Daoy (cell line): ENCODE data around the gene ICAM3. TPM values are rescaled to one million over a fixed set of nuclear protein-coding genes. Genes with fewer than 3 reads are reported as not detected.
"Not testable (repeated sequence)": the region's sequence is repeated elsewhere in the genome, so short reads cannot be mapped to it uniquely, and the experiment has no call there.

Experiments used
- DNase-seq: peaks from one replicate; pipeline ENCODE4 v3.0.0-alpha.2; 2015; ENCODE audit warnings: low read depth
- total RNA-seq: library from RNA; depleted of rRNA; stranded (reverse); fragments of >200 nt; shearing (Covaris generic); gene quantifications from 2 replicates; pipeline ENCODE4 v1.2.3, GENCODE V29; 2014; rRNA removed

ICAM3 gene, protein sequence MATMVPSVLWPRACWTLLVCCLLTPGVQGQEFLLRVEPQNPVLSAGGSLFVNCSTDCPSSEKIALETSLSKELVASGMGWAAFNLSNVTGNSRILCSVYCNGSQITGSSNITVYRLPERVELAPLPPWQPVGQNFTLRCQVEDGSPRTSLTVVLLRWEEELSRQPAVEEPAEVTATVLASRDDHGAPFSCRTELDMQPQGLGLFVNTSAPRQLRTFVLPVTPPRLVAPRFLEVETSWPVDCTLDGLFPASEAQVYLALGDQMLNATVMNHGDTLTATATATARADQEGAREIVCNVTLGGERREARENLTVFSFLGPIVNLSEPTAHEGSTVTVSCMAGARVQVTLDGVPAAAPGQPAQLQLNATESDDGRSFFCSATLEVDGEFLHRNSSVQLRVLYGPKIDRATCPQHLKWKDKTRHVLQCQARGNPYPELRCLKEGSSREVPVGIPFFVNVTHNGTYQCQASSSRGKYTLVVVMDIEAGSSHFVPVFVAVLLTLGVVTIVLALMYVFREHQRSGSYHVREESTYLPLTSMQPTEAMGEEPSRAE
- 1.4 and 5.4 TPM in 2 replicates for total RNA-seq

DNA sequence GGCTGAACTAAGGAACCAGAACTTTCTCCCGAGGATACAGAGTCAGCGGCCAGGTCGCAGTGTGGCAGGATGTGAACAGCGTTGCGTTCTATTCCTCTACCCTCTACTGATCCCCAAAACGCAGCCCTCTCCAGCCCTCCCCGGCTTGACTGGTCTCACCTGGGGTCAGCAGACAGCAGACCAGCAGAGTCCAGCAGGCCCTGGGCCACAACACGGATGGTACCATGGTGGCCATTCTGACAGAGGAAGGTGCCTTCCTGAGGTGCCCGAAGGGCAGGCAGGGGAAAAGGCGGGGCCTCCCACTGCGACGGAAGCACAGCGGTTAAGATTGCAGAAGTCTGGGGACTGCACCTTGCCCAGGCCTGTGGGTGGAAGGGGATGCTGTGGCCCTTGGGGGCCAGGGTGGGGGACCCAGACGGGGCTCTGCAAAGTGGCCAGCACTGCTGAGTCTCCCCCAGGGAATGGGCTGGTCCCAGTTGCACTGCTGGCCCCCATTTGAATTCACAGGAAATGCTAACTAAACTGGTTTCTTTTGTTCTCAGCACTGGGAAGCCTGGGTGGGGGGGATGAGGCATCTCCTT, at the start of gene ICAM3:
Gene ICAM3, minus strand, starts transcription at position 245 of the 581 bp plus-strand sequence. Its CDS starts 10 bp downstream, at position 235.
- DNase-seq, result no peak

DNA sequence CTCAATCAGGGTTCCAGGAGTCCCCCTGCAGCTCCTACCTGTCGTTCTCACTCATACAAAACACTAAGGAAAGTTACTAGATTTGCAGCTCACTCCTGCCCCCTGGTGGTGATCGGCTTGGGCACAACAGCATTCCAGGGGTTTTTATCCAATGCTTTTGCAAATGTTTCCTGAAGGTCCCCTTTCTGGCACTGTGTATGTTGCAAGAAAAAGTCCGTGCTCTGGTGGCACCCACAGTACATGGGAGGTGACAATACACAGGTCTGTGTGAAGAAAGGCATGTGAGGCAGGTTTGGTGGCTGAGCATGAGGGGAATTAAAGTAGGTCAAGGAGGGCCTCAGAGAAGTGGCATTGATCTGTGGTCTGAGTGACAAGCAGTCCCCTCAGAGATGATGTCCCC, 49.5 kb upstream of the ICAM3 start:
- peak; percentile 83 for DNase-seq

DNA sequence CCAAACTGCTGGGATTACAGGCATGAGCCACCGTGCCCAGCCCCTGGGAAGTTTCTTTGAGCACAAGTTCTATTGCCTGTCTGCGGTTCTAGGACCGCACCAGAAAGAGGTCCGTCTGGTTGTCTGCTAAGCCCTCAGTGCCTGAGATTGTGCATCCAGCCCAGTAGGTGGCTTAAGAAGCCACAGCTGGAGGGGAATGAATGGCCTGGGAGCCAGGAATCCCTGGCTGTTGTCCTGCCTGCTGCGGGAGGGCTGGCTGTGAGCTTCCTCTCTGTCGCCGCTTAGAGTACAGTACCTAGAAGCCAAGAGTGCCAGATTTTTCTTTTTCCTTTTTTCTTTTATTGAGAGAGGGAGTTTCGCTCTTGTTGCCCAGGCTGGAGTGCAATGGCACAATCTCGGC, 45.2 kb upstream of the ICAM3 start:
- no peak for DNase-seq

DNA sequence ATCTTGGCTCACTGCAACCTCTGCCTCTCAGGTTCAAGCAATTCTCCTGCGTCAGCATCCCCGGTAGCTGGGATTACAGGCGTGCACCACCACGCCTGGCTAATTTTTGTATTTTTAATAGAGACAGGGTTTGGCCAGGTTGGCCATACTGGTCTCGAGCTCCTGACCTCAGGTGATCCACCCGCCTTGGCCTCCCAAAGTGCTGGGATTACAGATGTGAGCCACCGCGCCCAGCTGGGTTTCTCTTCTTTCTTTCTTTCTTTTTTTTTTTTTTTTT, 43.7 kb upstream of the ICAM3 start:
- not testable (repeated sequence) for DNase-seq

DNA sequence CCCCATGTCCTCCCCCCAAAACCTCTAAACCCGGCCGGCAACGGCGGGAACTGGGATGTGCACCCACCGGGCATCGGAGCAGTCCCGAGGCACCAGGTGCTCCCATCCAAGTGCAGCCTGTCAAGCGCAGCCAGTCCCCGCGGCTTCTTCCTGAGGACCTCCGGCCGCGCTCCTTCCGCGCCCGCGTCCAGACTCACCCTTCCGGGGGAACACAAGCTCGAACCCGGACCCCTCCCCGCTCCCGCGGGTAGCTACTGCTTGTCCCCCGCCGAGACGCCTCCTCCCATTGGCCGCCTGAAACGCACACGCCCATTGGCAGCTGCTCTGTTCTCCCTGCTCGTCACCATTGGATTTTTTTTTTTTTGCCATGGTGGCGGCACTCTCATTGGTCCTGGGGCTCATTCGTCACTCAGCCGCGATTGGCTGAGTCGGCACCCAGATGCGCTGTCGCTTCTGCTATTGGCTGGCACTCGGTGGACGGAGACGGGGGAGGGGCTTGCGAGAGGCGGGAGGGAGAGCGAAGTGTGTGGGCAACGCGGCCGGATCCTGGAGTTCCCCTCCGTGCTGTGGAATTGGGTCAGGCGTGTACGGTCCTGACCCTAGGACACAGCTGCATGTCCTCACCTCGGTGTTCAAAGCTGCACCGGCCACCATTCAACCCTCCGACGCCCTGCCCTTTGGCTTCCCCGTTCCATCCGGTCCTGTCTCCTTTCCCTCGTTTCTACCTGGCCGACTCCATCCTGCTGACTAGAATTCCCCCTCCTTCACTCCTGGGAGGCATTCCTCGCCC, 41.1 kb upstream of the ICAM3 start, which contains the start of gene TYK2:
Gene TYK2, minus strand, starts transcription at position 260 of the 790 bp plus-strand sequence. CDS start 2,166 bp downstream, outside the sequence.
- peak; percentile 100 for DNase-seq

DNA sequence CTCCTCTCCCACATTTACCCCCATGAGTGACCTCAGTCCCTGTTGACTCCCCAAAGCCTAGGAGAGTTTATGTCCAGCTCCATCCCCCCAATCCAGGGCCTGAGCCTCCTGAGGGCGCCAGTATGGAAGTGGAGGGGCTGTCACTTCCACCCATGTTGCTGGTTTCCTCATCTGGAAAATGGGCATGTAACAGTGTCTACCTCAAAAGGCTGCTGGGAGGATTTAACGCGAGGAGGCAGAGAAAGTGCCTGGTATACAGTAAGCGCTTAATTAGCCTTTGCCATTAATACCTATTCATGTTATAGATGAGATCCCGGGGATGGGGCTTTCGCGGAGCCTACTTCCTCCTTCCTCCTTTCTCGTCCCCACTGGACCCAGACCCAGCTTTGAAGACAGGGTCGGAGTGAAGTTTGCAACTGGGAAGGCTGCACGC, 40.5 kb upstream of the ICAM3 start:
- DNase-seq, result no peak

DNA sequence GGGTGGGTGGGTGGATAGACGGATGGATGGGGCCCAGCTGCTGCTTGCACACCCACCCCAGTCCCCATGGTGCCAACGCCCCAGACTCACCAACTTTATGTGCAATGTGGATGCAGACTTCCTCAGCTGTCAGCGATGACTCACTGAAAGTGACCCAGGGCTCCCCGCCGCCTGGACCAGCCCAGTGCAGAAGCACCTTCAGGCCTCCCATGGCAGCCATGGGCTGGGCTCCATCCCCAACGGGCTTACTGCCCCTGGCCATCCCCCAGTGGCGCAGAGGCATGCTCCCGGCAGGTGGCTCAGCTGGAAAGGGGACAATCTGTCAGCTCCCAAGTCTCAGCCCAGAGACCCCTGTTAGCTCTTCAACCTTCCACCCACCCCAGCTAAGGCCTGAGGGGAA, 38.7 kb upstream of the ICAM3 start:
- DNase-seq, result no peak

DNA sequence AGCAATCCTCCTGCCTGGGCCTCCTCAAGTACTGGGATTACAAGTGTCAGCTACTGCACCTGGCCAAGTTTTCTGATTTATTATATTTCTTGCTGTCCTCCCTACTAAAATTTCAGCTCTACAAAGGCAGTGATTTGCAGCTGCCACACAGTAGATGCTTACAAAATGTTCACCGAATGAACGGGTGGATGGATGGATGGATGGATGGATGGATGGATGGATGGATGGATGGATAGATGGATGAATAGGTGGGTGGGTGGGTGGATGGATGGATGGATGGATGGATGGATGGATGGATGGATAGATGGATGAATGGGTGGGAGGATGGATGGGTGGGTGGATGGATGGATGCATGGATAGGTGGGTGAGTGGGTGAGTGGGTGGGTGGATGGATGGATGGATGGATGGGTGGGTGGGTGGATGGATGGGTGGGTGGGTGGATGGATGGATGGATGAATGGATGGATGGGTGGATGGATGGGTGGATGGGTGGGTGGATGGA, 37.8 kb upstream of the ICAM3 start:
- DNase-seq, result not testable (repeated sequence)

DNA sequence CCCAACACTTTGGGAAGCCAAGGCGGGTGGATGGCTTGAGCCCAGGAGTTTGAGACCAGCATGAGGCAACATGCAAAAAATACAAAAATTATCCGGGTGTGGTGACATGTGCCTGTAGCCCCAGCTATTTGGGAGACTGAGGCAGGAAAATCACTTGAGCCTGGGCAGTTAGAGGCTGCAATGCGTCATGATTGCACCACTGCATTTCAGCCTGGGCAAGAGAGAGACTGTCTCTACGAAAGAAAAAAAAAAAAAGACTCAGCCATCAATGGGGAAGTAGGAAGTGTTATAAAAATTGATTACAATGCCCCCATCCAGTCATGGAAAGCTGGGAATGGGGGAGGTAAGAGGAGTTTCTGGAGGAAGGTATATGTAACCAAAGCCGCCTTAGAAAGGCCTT, 35.5 kb upstream of the ICAM3 start:
- DNase-seq, result no peak

DNA sequence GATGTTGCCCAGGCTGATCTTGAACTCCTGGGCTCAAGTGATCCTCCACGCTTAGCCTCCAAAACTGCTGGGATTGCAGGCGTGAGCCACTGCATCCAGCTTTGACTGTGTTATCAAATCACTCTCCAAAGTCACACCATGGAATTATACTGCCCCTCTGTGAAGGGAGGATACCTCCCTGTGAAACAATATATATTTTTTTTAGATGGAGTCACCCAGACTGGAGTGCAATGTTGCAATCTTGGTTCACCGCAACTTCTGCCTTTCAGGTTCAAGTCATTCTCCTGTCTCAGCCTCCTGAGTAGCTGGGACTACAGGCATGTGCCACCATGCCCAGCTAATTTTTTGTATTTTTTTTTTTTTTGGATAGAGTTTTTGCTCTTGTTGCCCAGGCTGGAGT, 33.3 kb upstream of the ICAM3 start:
- DNase-seq, result no peak

DNA sequence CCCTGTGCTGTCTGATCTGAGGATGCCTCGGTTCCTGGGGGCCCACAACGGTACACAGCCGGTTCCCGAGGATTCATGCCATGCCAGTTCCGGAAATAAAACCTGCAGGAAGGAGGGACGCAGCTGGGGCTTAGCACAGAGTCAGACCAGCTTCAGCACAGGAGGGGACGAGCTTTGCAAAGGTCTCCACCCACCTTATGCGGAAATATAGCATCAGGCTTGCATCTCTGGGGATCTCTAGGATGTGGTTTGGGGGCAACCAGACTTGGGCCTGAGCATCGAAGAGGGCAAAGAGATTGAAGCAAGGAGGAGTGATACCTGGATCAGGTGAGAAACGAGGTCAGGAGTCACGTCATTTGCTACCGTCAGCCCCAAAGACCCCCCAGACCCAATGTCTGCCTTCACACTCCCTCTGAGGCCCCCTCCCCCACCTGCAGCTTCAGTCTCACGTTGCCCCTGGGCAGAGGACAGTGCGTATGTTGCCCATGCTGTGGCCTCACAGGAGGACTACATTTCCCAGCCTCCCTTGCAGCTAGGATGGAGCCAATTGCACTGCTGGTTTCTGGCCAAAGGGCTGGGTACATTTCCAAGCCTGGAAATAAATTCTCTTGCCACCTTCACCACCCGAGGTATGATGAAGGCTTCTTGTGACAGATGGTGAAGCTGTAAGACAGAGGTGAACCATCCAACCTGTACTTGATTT, 28.8 kb upstream of the ICAM3 start:
- DNase-seq, result no peak

DNA sequence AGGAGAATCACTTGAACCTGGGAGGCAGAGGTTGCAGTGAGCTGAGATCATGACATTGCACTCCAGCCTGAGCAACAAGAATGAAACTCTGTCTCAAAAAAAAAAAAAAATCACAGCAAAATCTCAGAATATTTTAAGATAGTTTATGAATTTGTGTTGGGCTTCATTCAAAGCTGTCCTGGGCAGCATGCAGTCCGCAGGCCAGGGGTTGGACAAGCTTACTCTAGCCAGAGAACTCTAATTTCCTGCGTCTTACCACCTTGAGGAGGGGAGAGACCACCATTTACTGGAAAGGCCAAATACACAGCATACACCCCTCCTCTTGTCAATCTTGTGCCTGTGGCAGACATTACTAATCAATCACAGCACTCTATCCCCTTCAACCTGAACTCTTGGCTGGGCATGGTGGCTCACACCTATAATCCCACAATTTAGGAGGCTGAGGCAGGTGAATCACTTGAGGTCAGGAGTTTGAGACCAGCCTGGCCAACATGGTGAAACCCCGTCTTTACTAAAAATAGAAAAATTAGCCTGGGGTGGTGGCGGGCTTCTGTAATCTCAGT, 27.6 kb upstream of the ICAM3 start:
- not testable (repeated sequence) for DNase-seq

DNA sequence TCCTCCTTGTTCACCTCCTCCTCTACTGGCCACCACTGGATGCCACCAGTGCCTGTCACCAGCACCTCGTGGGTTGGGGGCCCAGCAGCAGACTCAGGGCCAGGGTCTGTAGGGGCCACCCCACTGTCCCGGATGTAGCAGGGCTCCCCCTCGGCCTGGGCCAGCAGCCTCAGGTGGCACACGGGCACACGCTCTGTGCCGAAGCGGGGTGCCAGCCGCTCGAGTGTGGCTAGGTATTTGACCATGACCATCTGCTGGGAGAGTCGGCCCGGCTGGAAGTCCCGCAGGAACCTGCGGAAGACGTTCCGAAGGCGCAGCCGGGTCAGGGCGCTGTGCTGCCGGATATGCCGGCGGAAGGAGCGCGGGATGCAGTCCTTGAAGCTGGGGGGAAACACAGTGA, 26.1 kb upstream of the ICAM3 start:
- DNase-seq, result no peak

DNA sequence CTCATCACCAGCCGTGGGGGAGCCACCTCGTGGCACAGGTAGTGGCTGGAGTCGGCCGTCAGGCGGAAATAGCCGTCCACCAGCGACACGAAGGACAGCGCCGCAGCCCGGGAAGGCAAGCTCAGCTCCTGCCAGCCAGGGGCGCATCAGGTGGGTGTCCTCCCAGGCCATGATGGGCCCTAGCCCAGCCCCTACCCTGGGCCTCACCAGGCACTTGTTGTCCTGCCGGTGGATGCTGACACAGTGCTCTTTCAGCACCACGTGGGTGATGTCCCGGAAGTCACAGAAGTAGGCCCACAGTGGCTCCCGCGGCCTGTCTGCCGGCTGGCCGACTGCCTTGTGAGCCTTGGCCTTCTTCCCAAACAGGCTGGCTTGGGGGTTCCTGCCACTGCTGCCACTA, 25.2 kb upstream of the ICAM3 start:
- no peak for DNase-seq

DNA sequence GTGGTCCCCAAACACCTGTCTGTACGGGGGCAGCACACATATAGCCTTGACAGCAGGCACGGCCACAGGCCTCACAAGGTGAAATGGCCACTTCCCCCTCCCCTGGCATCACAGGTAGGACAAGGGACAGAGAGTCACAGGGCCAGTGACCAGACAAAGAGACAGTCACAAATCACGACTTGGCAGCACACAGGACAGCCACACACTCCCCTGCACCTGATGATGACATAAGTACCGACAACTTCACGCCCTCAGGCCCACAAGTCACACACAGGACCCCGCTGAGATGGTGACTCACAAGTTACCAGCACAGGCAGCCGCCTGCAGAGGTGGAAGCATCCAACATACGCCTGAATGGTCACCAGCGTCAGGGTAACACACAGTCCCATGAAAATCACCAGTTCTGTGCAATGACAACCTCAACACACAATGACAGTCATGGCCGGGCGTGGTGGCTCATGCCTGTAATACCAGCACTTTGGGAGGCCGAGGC, 24.4 kb upstream of the ICAM3 start:
- DNase-seq, result peak; percentile 83

DNA sequence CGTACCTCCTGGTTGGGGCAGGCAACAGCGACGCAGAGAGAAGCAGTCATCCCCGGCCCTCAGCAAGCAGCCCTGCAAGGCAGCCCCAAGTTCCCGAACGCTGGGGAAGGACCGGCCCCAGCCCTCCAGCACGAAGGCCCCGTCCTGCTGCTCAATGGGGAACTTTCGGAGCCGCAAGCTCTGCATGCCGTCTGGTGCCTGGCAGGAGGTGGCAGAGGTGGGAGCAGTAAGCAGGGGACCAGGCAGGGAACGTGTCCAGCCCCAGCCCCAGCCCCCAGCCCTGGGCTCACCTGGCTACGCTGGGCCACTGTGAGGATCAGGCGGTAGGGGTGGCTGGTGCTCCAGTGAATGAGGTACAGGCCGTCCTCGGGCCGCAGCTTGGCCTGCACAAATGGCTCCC, 22.8 kb upstream of the ICAM3 start:
- DNase-seq, result no peak

DNA sequence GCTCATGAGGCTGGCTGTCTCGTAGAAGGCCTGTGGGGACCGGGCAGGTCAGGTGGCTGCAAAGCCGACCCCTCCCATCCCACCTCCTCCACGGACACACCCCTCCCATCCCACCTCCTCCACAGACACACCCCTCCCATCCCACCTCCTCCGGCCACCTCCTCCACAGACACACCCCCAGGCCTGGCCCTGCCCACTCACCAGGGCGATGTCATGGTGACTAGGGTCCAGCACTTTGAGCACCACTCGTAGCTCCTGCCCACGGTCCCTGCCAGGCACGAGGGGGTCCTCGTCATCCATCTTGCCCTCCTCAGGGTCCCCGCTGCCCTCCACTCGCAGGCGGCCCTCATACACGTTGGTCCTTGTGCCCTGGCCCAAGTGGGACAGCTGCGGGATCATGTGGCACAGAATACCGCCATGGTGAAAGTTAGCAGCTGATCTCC, 22.2 kb upstream of the ICAM3 start:
- no peak for DNase-seq

DNA sequence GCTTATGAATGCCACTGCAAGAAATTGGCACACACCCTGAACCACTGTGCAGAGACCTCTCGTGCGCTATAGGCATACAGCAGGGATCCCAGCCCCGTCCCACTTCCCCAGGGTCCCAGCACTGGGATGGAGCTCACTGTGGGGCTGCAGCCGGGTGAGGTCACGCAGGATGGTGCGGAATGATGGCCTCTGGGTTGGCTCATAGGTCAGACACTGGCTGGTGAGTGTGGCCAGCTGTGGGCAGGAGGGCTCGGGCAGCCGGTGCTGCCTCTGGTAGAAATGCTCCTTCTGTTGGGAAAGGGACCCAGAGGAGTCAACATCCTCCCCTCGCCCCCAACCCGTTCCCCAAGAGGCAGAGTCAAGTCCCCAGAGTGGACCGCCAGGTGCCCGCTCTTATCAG, 17.0 kb upstream of the ICAM3 start:
- DNase-seq, result no peak

DNA sequence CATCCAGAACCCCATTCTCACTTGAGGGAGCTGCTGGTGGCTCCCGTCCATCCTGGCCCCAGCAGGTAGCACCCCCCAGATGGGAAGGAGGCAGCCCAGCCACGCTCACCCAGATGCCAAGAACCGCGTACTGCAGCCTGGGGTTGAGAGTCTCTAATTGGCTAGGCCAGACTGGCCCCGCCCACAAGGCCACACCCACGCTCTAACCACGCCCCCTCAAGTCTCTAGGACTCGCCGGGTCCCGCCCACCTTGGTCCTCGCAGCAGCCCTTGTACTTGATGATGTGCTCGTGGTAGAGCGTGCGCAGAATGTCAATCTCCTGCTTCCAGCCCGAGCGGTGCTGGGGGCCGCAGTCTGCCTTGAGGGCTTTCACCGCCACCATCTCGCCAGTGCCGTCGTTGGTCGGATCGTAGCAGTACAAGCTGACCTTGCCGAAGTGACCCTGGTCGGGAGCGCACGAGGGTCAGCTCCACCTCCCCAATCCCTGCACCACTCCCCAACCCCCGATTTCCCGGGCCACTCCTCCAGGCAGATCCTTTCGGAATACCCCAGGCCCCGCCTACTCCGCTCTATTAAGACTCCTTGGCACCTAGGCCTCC, 14.5 kb upstream of the ICAM3 start:
- peak; percentile 47 for DNase-seq
